Erythroblast (primary cell): ENCODE data around the gene COX7A2L.

ENCODE experiments used
- GATA1 ChIP-seq: IDR thresholded peaks from 2 replicates; pipeline ENCODE4 v1.6.1; 2011; ENCODE audit warnings: low read depth, mild to moderate bottlenecking, control low read depth, low read length, moderate library complexity
- POLR2A ChIP-seq: IDR thresholded peaks from 2 replicates; pipeline ENCODE4 v1.6.1; 2011; ENCODE audit warnings: mild to moderate bottlenecking, low read length

GRCh38 chr2:42309366-42309765 lies 51.7 kb downstream of the COX7A2L start:
- TF ChIP-seq POLR2A, result no peak
- TF ChIP-seq GATA1, result no peak
